Mesothelial cell of epicardium (in vitro differentiated cells): Measurements from ENCODE around the gene CAMK2N1. TPM values are rescaled to one million over a fixed set of nuclear protein-coding genes. Genes with fewer than 3 reads are reported as not detected.

ENCODE experiments used
- DNase-seq, 2 experiments: peaks; one replicate each; pipeline ENCODE4 v3.0.0; 2021; ENCODE audit warnings: low spot score in 2 of 2; ENCODE audit not compliant: unreplicated experiment in 2 of 2
- H3K27ac Mint-ChIP-seq: 2 replicates; pipeline ENCODE4 v1.8.0; 2021; ENCODE audit warnings: mixed read lengths
- H3K27me3 Mint-ChIP-seq: 2 replicates; pipeline ENCODE4 v1.8.0; 2021; ENCODE audit warnings: low read depth, mixed read lengths
- H3K36me3 Mint-ChIP-seq: 2 replicates; pipeline ENCODE4 v1.8.0; 2021; ENCODE audit warnings: mixed read lengths
- H3K4me1 Mint-ChIP-seq: 2 replicates; pipeline ENCODE4 v1.8.0; 2021; ENCODE audit warnings: mixed read lengths
- H3K4me3 Mint-ChIP-seq: 2 replicates; pipeline ENCODE4 v1.8.0; 2021; ENCODE audit warnings: mild to moderate bottlenecking, moderate library complexity, mixed read lengths
- H3K9me3 Mint-ChIP-seq: 2 replicates; pipeline ENCODE4 v1.8.0; 2021; ENCODE audit warnings: mixed read lengths
- CTCF ChIP-seq: fragments of 200-600 bp; sonication (generic); IDR thresholded peaks from one replicate; pipeline ENCODE4 v1.5.0; 2021; ENCODE audit warnings: antibody characterized with exemption; ENCODE audit not compliant: unreplicated experiment
- total RNA-seq: library from RNA; stranded (reverse); gene quantifications from 3 replicates; pipeline ENCODE4 v1.2.1, GENCODE V29; 2021

The CAMK2N1 gene
- total RNA-seq, 1 donor from 2014 or later: 29.1 TPM

DNA sequence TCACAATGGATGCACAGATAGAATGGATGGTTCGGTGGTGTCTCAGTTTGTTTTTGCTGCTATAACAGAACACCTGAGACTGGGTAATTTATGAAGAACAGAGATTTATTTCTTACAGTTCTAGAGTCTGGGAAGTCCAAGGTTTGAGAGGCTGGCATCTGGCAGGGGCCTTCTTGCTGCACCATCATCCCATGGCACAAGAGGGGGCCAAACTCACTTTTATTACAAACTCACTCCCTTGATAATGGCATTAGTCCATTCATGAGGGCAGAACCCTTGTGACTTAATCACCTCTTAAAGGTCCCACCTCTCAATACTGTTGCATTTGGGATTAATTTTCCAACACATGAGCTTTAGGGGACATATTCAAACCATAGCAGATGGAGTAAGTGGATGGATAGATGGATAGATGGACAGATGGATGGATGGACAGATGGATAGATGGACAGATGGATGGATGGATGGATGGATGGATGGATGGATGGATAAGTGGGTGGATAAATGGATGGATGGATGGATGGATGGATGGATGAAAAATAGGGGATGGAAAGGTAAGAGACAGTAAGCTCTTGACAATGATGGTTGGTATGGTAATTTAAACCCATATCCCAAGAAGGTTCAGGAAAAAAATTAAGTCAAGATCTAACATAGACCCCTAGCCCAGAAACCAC lies 16.5 kb downstream of the CAMK2N1 start:
- Mint-ChIP-seq H3K4me1 (peaks cover 13% of the 10 kb centered on the region), H3K36me3 (no peaks in the 10 kb centered on the region), H3K9me3 (no peaks in the 10 kb centered on the region), H3K27me3 (peaks cover 20% of the 10 kb centered on the region), H3K4me3 (no peak overlapping the region), H3K27ac (no peak overlapping the region)
- DNase-seq: no peak
- TF ChIP-seq CTCF: no peak

GRCh38 chr1:20466273-20466672 lies 19.7 kb downstream of the CAMK2N1 start:
- no peak for DNase-seq
- Mint-ChIP-seq H3K4me1 (peaks cover 9% of the 10 kb centered on the region), H3K27me3 (peaks cover 28% of the 10 kb centered on the region), H3K27ac (no peak overlapping the region), H3K9me3 (no peaks in the 10 kb centered on the region), H3K36me3 (no peaks in the 10 kb centered on the region), H3K4me3 (no peak overlapping the region)
- TF ChIP-seq CTCF: no peak

- Mint-ChIP-seq H3K36me3 (no peaks in the 10 kb centered on the region), H3K27me3 (peaks cover 30% of the 10 kb centered on the region), H3K27ac (no peak overlapping the region), H3K4me1 (peaks cover 9% of the 10 kb centered on the region), H3K9me3 (no peaks in the 10 kb centered on the region), H3K4me3 (no peak overlapping the region)
- DNase-seq: no peak
- TF ChIP-seq CTCF: no peak
Observed at GRCh38 chr1:20465187-20465586, 20.8 kb downstream of the CAMK2N1 start.

DNA sequence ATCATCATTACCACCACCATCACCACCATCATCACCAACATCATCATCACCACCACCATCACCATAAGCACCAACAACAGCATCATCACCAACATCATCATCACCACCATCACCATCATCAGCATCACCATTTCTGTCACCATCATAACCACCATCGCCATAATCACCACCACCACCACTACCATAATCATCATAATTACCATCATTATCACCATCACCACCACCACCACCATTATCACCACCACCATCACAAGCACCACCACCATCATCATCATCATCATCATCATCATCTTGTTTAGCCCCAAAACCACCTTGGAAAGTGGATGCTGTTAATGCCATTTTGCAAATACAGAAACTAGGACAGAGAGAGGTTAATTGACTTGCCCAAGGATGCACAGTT lies 22.5 kb downstream of the CAMK2N1 start:
- Mint-ChIP-seq H3K4me1 (peaks cover 9% of the 10 kb centered on the region), H3K36me3 (no peaks in the 10 kb centered on the region), H3K27me3 (peaks cover 27% of the 10 kb centered on the region), H3K27ac (no peak overlapping the region), H3K4me3 (no peak overlapping the region), H3K9me3 (no peaks in the 10 kb centered on the region)
- no peak for TF ChIP-seq CTCF
- DNase-seq: no peak

- Mint-ChIP-seq H3K27ac (no peak overlapping the region), H3K27me3 (peaks cover 29% of the 10 kb centered on the region), H3K36me3 (no peaks in the 10 kb centered on the region), H3K4me1 (peaks cover 9% of the 10 kb centered on the region), H3K4me3 (no peak overlapping the region), H3K9me3 (no peaks in the 10 kb centered on the region)
- no peak for DNase-seq
- TF ChIP-seq CTCF: no peak
Observed at GRCh38 chr1:20462397-20462796, 23.6 kb downstream of the CAMK2N1 start.

DNA sequence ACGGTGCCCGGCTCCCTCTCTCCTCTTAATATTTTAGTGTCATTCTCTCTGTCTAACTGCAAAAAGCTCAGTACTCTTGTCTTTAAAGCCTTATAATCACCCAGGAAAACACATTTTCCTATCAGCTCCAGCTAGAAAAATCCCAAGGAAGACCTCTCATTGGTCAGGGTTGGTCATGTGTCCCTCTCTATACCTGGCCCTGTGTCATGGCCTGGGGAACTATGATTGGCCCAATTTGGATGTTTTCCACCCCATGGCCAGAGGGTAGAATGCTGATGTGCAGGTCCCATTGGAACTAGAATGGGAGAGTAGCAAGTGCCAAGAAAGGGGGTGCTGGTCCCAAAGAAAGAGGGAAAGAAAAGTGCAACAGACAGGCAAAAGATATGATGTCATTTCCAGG lies 27.3 kb downstream of the CAMK2N1 start:
- no peaks in the 10 kb centered on the region for H3K4me1 Mint-ChIP-seq
- DNase-seq: no peak
- TF ChIP-seq CTCF: no peak
- H3K9me3 Mint-ChIP-seq: no peaks in the 10 kb centered on the region
- no peak overlapping the region for H3K27ac Mint-ChIP-seq
- no peak overlapping the region for H3K4me3 Mint-ChIP-seq
- no peaks in the 10 kb centered on the region for H3K36me3 Mint-ChIP-seq
- H3K27me3 Mint-ChIP-seq: peaks cover 41% of the 10 kb centered on the region
